K562 (cell line): ENCODE data around the gene HIVEP2. TPM values are rescaled to one million over a fixed set of nuclear protein-coding genes. Genes with fewer than 3 reads are reported as not detected.

Experiments
- ATAC-seq: fragments of 200-7000 bp; cut with Tn5 transposase; 3 replicates; pipeline ENCODE4 v1.9.1; 2020; ENCODE audit warnings: moderate library complexity
- BruUV-seq: library from RNA; stranded (reverse); fragments of 400-500 nt; replicated peaks from 2 replicates; lab custom pipeline; 2021; lab: Mats Ljungman, UMichigan
- CTCF ChIA-PET: fragments of 300-600 bp; formaldehyde crosslinking; extraction: SDS; loops from one replicate; lab custom pipeline; 2021; ENCODE audit warnings: low intra/inter-chr PET ratio; lab: Yijun Ruan, JAX
- POLR2A ChIA-PET: fragments of 300-600, 350-650 bp; sonication (Branson Sonifier 250); formaldehyde crosslinking; extraction: SDS; loops from one replicate; lab custom pipeline; 2021; ENCODE audit warnings: antibody characterized with exemption, inconsistent platforms; lab: Yijun Ruan, JAX
- DNase-seq, 4 experiments: peaks; one replicate each; pipeline versions ENCODE4 v3.0.0 to v3.0.0-alpha.2; 2011 to 2018; ENCODE audit warnings: low spot score in 3 of 4, mixed read lengths in 3 of 4; ENCODE audit errors: extremely low read depth in 1 of 4
- FAIRE-seq: peaks from 2 replicates; lab custom pipeline; 2011; peaks lifted over from hg19 to GRCh38; lab: Jason Lieb, UNC
- H2AFZ ChIP-seq: 2 replicates; pipeline ENCODE4 v1.6.0; 2011; ENCODE audit warnings: low read depth, low read length, control low read depth, inconsistent platforms
- H3K27ac ChIP-seq: fragments of 200-600 bp; 3 replicates; pipeline ENCODE4 v1.8.0; 2011; ENCODE audit warnings: low read depth, mild to moderate bottlenecking, control low read depth, inconsistent platforms, low read length, moderate library complexity, mixed read lengths; ENCODE audit errors: extremely low read depth
- H3K27me3 ChIP-seq, 2 experiments: fragments of 300-600 bp in 1 of 2; 2 replicates in 1 of 2; 3 replicates in 1 of 2; pipeline versions ENCODE4 v1.6.0 to v1.8.0; 2011; ENCODE audit warnings: inconsistent platforms in 2 of 2, low read length in 2 of 2, mild to moderate bottlenecking in 1 of 2, mixed read lengths in 1 of 2, moderate library complexity in 1 of 2; ENCODE audit not compliant: control insufficient read depth in 2 of 2, insufficient read depth in 2 of 2
- H3K36me3 ChIP-seq: fragments of 300-600 bp; 3 replicates; pipeline ENCODE4 v1.8.0; 2011; ENCODE audit warnings: mild to moderate bottlenecking, low read length, inconsistent platforms; ENCODE audit not compliant: control insufficient read depth, insufficient read depth
- H3K4me1 ChIP-seq, 2 experiments: fragments of 200-600 bp in 1 of 2; replicated peaks in 1 of 2; 2 replicates in 1 of 2; 3 replicates in 1 of 2; pipeline versions ENCODE4 v1.5.1 to v1.8.0; 2011; ENCODE audit warnings: inconsistent platforms in 2 of 2, low read length in 2 of 2, mild to moderate bottlenecking in 1 of 2, mixed read lengths in 1 of 2, moderate library complexity in 1 of 2; ENCODE audit not compliant: control insufficient read depth in 2 of 2, insufficient read depth in 2 of 2
- H3K4me2 ChIP-seq: 2 replicates; pipeline ENCODE4 v1.6.1; 2011; ENCODE audit warnings: low read length, control low read depth, inconsistent platforms, mixed read lengths; ENCODE audit not compliant: insufficient read depth
- H3K4me3 ChIP-seq: fragments of 200-600 bp; sonication (generic), shearing (Covaris generic); 2 replicates; pipeline ENCODE4 v1.5.1; 2016; ENCODE audit warnings: control low read depth, inconsistent platforms
- H3K79me2 ChIP-seq: fragments of 200-600 bp; 3 replicates; pipeline ENCODE4 v1.8.0; 2011; ENCODE audit warnings: low read length, inconsistent platforms; ENCODE audit not compliant: control insufficient read depth, insufficient read depth
- H3K9ac ChIP-seq, 2 experiments: 2 replicates each; pipeline versions ENCODE4 v1.6.0 to v1.6.1; 2011; ENCODE audit warnings: low read depth in 2 of 2, low read length in 2 of 2, control low read depth in 1 of 2, inconsistent platforms in 1 of 2, mild to moderate bottlenecking in 1 of 2, mixed read lengths in 1 of 2; ENCODE audit not compliant: insufficient read depth in 1 of 2
- H3K9me1 ChIP-seq: one replicate; pipeline ENCODE4 v1.6.0; 2011; ENCODE audit warnings: inconsistent platforms, mild to moderate bottlenecking, low read length, moderate library complexity; ENCODE audit not compliant: control insufficient read depth, insufficient read depth
- H3K9me3 ChIP-seq: replicated peaks from 2 replicates; pipeline ENCODE4 v1.5.1; 2011; ENCODE audit warnings: low read depth, low read length, inconsistent platforms; ENCODE audit not compliant: control insufficient read depth, insufficient read depth
- H4K20me1 ChIP-seq: replicated peaks from 2 replicates; pipeline ENCODE4 v1.6.1; 2011; ENCODE audit warnings: low read length, inconsistent platforms, mixed read lengths; ENCODE audit not compliant: control insufficient read depth, insufficient read depth
- BMI1 ChIP-seq: fragments of 150-350 bp; IDR thresholded peaks from 2 replicates; pipeline ENCODE4 v1.6.1; 2014; ENCODE audit warnings: low read length
- GTF2E2 ChIP-seq: fragments of 200-800 bp; sonication (Bioruptor generic); IDR thresholded peaks from 2 replicates; pipeline ENCODE4 v1.6.1; 2016; ENCODE audit warnings: missing genetic modification characterization, missing compliant biosample characterization
- HMGN3 ChIP-seq: IDR thresholded peaks from 2 replicates; pipeline ENCODE4 v1.6.1; 2011; ENCODE audit warnings: borderline replicate concordance, low read depth, mild to moderate bottlenecking, mixed read lengths, low read length; ENCODE audit not compliant: insufficient read length; ENCODE audit errors: extremely low read depth
- SIX5 ChIP-seq, 2 experiments: IDR thresholded peaks; 2 replicates each; pipeline ENCODE4 v1.6.1; 2011; ENCODE audit warnings: low read length in 2 of 2, borderline replicate concordance in 1 of 2, low read depth in 1 of 2, mild to moderate bottlenecking in 1 of 2, moderate library complexity in 1 of 2; ENCODE audit not compliant: insufficient read depth in 1 of 2
- TCF7L2 ChIP-seq: fragments of 150-350 bp; IDR thresholded peaks from 2 replicates; pipeline ENCODE4 v1.6.1; 2016; ENCODE audit warnings: low read depth, mild to moderate bottlenecking, low read length, moderate library complexity
- TGIF2 ChIP-seq: sonication (generic); formaldehyde crosslinking; IDR thresholded peaks from 2 replicates; pipeline ENCODE4 v1.8.1; 2022; ENCODE audit warnings: mild to moderate bottlenecking, missing genetic modification reagents, moderate library complexity
- ZNF12 ChIP-seq: sonication (generic); formaldehyde crosslinking; IDR thresholded peaks from 2 replicates; pipeline ENCODE4 v1.4.0; 2020; ENCODE audit warnings: mild to moderate bottlenecking, missing genetic modification reagents
- ZNF561 ChIP-seq: fragments of 450-650 bp; formaldehyde crosslinking; conservative IDR thresholded peaks from 2 replicates; pipeline ENCODE4 v1.4.0; 2020; ENCODE audit warnings: mild to moderate bottlenecking, moderate library complexity
- ZNF583 ChIP-seq: fragments of 250-450 bp; sonication (Bioruptor Pico); IDR thresholded peaks from 2 replicates; pipeline ENCODE4 v1.4.0; 2020
- WGBS: fragments of 100-300 bp; shearing (Covaris generic); methylation state at CpG from one replicate; pipeline ENCODE4 v1.1.6; 2016; ENCODE audit warnings: low coverage, mixed read lengths; ENCODE audit not compliant: insufficient coverage; ENCODE audit errors: missing lambda C conversion rate; 5-methylcytosine and 5-hydroxymethylcytosine counted together
- in situ Hi-C: fragments of 300-500 bp; cut with MboI; formaldehyde crosslinking; loops from 4 replicates; pipeline ENCODE4 v1.15.0; 2018; ENCODE audit warnings: inconsistent platforms, mixed read lengths
- intact Hi-C: fragments of 100-400 bp; cut with micrococcal nuclease; formaldehyde crosslinking; loops from 2 replicates; pipeline ENCODE4 v1.14.2; 2022
- polyA plus RNA-seq, 8 experiments: library from polyadenylated mRNA; depleted of rRNA in 4 of 8; stranded (reverse) in 5 of 8; unstranded in 3 of 8; fragments of >200 nt; fragmentation: Nextera tagmentation in 2 of 8; fragmentation: Illumina TruSeq in 1 of 8; extraction: Ambion mirVana in 2 of 8; extraction: Trizol in 1 of 8; gene quantifications; 2 replicates each; pipeline versions ENCODE4 v1.2.1 to v1.2.3, GENCODE V29; 2011 to 2014; ENCODE audit warnings: inconsistent platforms in 1 of 8, missing spikeins in 1 of 8
- total RNA-seq, 7 experiments: library from RNA; depleted of rRNA in 6 of 7; stranded (reverse); fragments of >200 nt in 6 of 7; fragmentation: Illumina TruSeq in 2 of 7; extraction: Trizol in 2 of 7; gene quantifications; 2 replicates each; pipeline versions ENCODE4 v1.2.1 to v1.2.3, GENCODE V29; 2011 to 2021; ENCODE audit warnings: low replicate concordance in 1 of 7
- TF ChIP-seq, protein P1 (sequence below): fragments of 200-600 bp; sonication (generic); IDR thresholded peaks from one replicate; pipeline ENCODE4 v1.6.1; 2012; ENCODE audit warnings: mild to moderate bottlenecking, low read depth, low read length, inconsistent platforms

The HIVEP2 gene
- total and polyA plus RNA-seq, 9 of the 15 experiments (the other 6 are each of a cell fraction or from before 2014, with no cell fraction given) = under 0.01 to 1.2 (median 0.31) TPM

DNA sequence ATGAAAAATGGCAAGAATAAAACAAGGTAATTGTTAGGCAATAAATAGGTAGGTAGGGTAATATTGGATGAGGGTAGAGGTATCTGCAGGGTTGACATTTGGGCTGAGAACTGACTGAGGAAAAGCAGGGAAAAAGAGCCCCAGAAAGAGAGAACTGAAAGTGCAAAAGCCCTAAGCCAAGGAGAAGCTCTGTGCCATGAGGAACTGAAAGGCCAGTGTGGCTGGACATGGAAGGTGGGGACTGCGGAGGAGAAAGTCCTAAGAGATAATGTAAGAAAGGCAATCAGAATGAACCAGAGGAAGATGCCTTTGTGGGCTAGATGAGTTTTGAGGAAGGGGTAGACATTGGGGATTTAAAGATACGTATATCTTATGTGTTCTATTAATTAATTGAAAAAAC, 9.9 kb upstream of the HIVEP2 start:
- Histone ChIP-seq H2AFZ (no peak overlapping the region), H3K4me2 (no peak overlapping the region), H3K27me3 (peaks cover 0 to 5% of the 10 kb centered on the region in 2 experiments; a peak in 2 of 5 replicates)
- no peak for FAIRE-seq
- WGBS = 15% methylated on average over 2 of the region's 2 CpGs
- CTCF ChIA-PET = no interaction called here
- no peak for TF ChIP-seq HMGN3
- TF ChIP-seq ZNF561 (CRISPR knock-in tag) = no peak
- TF ChIP-seq ZNF583 (CRISPR knock-in tag) = no peak
- no peak for TF ChIP-seq TGIF2 (CRISPR knock-in tag)
- no peak for TF ChIP-seq SIX5 (IDR thresholded peaks at IDR 0.05; ENCODE audit: borderline replicate concordance in 1 of 2, insufficient read depth in 1 of 2, low read depth in 1 of 2, low read length in 2 of 2)
- no peak for TF ChIP-seq BMI1
- no peak for TF ChIP-seq GTF2E2 (tag)
- no peak for TF ChIP-seq TCF7L2
- TF ChIP-seq, protein P1, sequence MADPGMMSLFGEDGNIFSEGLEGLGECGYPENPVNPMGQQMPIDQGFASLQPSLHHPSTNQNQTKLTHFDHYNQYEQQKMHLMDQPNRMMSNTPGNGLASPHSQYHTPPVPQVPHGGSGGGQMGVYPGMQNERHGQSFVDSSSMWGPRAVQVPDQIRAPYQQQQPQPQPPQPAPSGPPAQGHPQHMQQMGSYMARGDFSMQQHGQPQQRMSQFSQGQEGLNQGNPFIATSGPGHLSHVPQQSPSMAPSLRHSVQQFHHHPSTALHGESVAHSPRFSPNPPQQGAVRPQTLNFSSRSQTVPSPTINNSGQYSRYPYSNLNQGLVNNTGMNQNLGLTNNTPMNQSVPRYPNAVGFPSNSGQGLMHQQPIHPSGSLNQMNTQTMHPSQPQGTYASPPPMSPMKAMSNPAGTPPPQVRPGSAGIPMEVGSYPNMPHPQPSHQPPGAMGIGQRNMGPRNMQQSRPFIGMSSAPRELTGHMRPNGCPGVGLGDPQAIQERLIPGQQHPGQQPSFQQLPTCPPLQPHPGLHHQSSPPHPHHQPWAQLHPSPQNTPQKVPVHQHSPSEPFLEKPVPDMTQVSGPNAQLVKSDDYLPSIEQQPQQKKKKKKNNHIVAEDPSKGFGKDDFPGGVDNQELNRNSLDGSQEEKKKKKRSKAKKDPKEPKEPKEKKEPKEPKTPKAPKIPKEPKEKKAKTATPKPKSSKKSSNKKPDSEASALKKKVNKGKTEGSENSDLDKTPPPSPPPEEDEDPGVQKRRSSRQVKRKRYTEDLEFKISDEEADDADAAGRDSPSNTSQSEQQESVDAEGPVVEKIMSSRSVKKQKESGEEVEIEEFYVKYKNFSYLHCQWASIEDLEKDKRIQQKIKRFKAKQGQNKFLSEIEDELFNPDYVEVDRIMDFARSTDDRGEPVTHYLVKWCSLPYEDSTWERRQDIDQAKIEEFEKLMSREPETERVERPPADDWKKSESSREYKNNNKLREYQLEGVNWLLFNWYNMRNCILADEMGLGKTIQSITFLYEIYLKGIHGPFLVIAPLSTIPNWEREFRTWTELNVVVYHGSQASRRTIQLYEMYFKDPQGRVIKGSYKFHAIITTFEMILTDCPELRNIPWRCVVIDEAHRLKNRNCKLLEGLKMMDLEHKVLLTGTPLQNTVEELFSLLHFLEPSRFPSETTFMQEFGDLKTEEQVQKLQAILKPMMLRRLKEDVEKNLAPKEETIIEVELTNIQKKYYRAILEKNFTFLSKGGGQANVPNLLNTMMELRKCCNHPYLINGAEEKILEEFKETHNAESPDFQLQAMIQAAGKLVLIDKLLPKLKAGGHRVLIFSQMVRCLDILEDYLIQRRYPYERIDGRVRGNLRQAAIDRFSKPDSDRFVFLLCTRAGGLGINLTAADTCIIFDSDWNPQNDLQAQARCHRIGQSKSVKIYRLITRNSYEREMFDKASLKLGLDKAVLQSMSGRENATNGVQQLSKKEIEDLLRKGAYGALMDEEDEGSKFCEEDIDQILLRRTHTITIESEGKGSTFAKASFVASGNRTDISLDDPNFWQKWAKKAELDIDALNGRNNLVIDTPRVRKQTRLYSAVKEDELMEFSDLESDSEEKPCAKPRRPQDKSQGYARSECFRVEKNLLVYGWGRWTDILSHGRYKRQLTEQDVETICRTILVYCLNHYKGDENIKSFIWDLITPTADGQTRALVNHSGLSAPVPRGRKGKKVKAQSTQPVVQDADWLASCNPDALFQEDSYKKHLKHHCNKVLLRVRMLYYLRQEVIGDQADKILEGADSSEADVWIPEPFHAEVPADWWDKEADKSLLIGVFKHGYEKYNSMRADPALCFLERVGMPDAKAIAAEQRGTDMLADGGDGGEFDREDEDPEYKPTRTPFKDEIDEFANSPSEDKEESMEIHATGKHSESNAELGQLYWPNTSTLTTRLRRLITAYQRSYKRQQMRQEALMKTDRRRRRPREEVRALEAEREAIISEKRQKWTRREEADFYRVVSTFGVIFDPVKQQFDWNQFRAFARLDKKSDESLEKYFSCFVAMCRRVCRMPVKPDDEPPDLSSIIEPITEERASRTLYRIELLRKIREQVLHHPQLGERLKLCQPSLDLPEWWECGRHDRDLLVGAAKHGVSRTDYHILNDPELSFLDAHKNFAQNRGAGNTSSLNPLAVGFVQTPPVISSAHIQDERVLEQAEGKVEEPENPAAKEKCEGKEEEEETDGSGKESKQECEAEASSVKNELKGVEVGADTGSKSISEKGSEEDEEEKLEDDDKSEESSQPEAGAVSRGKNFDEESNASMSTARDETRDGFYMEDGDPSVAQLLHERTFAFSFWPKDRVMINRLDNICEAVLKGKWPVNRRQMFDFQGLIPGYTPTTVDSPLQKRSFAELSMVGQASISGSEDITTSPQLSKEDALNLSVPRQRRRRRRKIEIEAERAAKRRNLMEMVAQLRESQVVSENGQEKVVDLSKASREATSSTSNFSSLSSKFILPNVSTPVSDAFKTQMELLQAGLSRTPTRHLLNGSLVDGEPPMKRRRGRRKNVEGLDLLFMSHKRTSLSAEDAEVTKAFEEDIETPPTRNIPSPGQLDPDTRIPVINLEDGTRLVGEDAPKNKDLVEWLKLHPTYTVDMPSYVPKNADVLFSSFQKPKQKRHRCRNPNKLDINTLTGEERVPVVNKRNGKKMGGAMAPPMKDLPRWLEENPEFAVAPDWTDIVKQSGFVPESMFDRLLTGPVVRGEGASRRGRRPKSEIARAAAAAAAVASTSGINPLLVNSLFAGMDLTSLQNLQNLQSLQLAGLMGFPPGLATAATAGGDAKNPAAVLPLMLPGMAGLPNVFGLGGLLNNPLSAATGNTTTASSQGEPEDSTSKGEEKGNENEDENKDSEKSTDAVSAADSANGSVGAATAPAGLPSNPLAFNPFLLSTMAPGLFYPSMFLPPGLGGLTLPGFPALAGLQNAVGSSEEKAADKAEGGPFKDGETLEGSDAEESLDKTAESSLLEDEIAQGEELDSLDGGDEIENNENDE = no peak
- TF ChIP-seq ZNF12 (CRISPR knock-in tag) = no peak
- TF ChIP-seq, all 486 proteins: peak for 0
- in situ Hi-C loops = no loop called here
- H3K4me1 ChIP-seq = no peaks in the 10 kb centered on the region
- H3K79me2 ChIP-seq = no peaks in the 10 kb centered on the region
- H3K9ac ChIP-seq = no peak overlapping the region
- no peaks in the 10 kb centered on the region for H4K20me1 ChIP-seq
- H3K4me3 ChIP-seq = no peak overlapping the region
- DNase-seq (no peak), ATAC-seq (no peak)
- no TSS peak for BruUV-seq
- H3K9me3 ChIP-seq = no peaks in the 10 kb centered on the region
- POLR2A ChIA-PET = no interaction called here
- no peaks in the 10 kb centered on the region for H3K9me1 ChIP-seq
- intact Hi-C loops = no loop called here
- no peak overlapping the region for H3K27ac ChIP-seq
- H3K36me3 ChIP-seq = no peaks in the 10 kb centered on the region
